H1 (cell line): ENCODE results near the gene SCN10A. TPM values are rescaled to one million over a fixed set of nuclear protein-coding genes. Genes with fewer than 3 reads are reported as not detected.

Experiments
- CTCF ChIA-PET: fragments of 300-600 bp; sonication (Branson Sonifier 250); formaldehyde crosslinking; loops from one replicate; lab custom pipeline; 2021; ENCODE audit not compliant: partially characterized antibody; lab: Charles Lee
- POLR2A ChIA-PET: fragments of 300-600 bp; sonication (Branson Sonifier 250); formaldehyde crosslinking; loops from one replicate; lab custom pipeline; 2021; ENCODE audit warnings: inconsistent platforms; ENCODE audit not compliant: partially characterized antibody; lab: Charles Lee
- DNase-seq, 2 experiments: peaks; one replicate each; pipeline versions ENCODE4 v3.0.0 to v3.0.0-alpha.2; 2010 to 2022; ENCODE audit warnings: low spot score in 2 of 2, low read depth in 1 of 2, mixed read lengths in 1 of 2
- FAIRE-seq: peaks from 2 replicates; lab custom pipeline; 2011; peaks lifted over from hg19 to GRCh38; lab: Jason Lieb, UNC
- H2AFZ ChIP-seq: 2 replicates; pipeline ENCODE4 v1.8.1; 2012; ENCODE audit warnings: low read length, inconsistent platforms
- H2AK5ac ChIP-seq: 2 replicates; pipeline ENCODE4 v1.6.1; 2013; ENCODE audit warnings: low read depth, low read length
- H2BK120ac ChIP-seq: replicated peaks from 2 replicates; pipeline ENCODE3; 2013; ENCODE audit warnings: low read depth, low read length, inconsistent platforms
- H2BK12ac ChIP-seq: 2 replicates; pipeline ENCODE4 v1.6.1; 2013; ENCODE audit warnings: low read depth, low read length
- H2BK15ac ChIP-seq: 2 replicates; pipeline ENCODE4 v1.6.1; 2013; ENCODE audit warnings: low read length
- H2BK20ac ChIP-seq: 2 replicates; pipeline ENCODE4 v1.6.1; 2013; ENCODE audit warnings: low read length
- H2BK5ac ChIP-seq: 2 replicates; pipeline ENCODE4 v1.6.1; 2013; ENCODE audit warnings: low read depth, low read length
- H3K14ac ChIP-seq: 2 replicates; pipeline ENCODE4 v1.6.1; 2013; ENCODE audit warnings: inconsistent platforms; ENCODE audit not compliant: insufficient read length
- H3K18ac ChIP-seq: 2 replicates; pipeline ENCODE4 v1.6.1; 2013; ENCODE audit warnings: low read length; ENCODE audit errors: extremely low read depth
- H3K23ac ChIP-seq: 2 replicates; pipeline ENCODE4 v1.6.1; 2013; ENCODE audit warnings: inconsistent platforms; ENCODE audit not compliant: insufficient read length
- H3K23me2 ChIP-seq: 2 replicates; pipeline ENCODE4 v1.6.1; 2013; ENCODE audit warnings: low read depth, low read length
- H3K27ac ChIP-seq: 2 replicates; pipeline ENCODE4 v1.6.1; 2011; ENCODE audit warnings: low read depth, low read length, inconsistent platforms
- H3K27me3 ChIP-seq, 4 experiments: replicated peaks in 1 of 4; 1 replicate in 1 of 4; 2 replicates in 3 of 4; pipeline versions ENCODE4 v1.6.1 to v1.8.1; 2011 to 2013; ENCODE audit warnings: low read length in 3 of 4, mild to moderate bottlenecking in 3 of 4, inconsistent platforms in 2 of 4, mixed read lengths in 2 of 4, moderate library complexity in 1 of 4; ENCODE audit not compliant: control insufficient read depth in 3 of 4, insufficient read depth in 3 of 4; ENCODE audit errors: extremely low read depth in 1 of 4
- H3K36me3 ChIP-seq, 4 experiments: 2 replicates each; pipeline versions ENCODE4 v1.6.1 to v1.8.1; 2011 to 2013; ENCODE audit warnings: mild to moderate bottlenecking in 4 of 4, low read length in 3 of 4, moderate library complexity in 2 of 4, control low read depth in 1 of 4, inconsistent platforms in 1 of 4; ENCODE audit not compliant: insufficient read depth in 4 of 4, control insufficient read depth in 2 of 4
- H3K4ac ChIP-seq: replicated peaks from 2 replicates; pipeline ENCODE3; 2013; ENCODE audit warnings: low read length, low read depth, mixed read lengths, inconsistent platforms; ENCODE audit not compliant: insufficient read length
- H3K4me1 ChIP-seq, 4 experiments: replicated peaks in 1 of 4; 1 replicate in 1 of 4; 2 replicates in 3 of 4; pipeline versions ENCODE4 v1.6.1 to v1.8.1; 2011 to 2013; ENCODE audit warnings: low read length in 3 of 4, inconsistent platforms in 2 of 4, mixed read lengths in 1 of 4; ENCODE audit not compliant: insufficient read depth in 4 of 4, control insufficient read depth in 3 of 4
- H3K4me2 ChIP-seq, 2 experiments: 2 replicates each; pipeline versions ENCODE4 v1.6.1 to v1.8.1; 2011 to 2013; ENCODE audit warnings: low read depth in 2 of 2, low read length in 2 of 2, control low read depth in 1 of 2, inconsistent platforms in 1 of 2, mild to moderate bottlenecking in 1 of 2; ENCODE audit not compliant: insufficient read depth in 1 of 2
- H3K4me3 ChIP-seq, 4 experiments: fragments of 200-600, 300-600 bp in 1 of 4; sonication (generic), shearing (Covaris generic), sonication (Bioruptor Twin) in 1 of 4; 2 replicates each; pipeline versions ENCODE4 v1.5.1 to v1.8.1; 2011 to 2016; ENCODE audit warnings: low read length in 4 of 4, low read depth in 3 of 4, control low read depth in 2 of 4, inconsistent platforms in 2 of 4, mild to moderate bottlenecking in 2 of 4, mixed read lengths in 1 of 4, moderate library complexity in 1 of 4; ENCODE audit not compliant: insufficient read depth in 2 of 4; ENCODE audit errors: extremely low read depth in 1 of 4
- H3K56ac ChIP-seq: replicated peaks from 2 replicates; pipeline ENCODE3; 2013; ENCODE audit warnings: low read depth, mild to moderate bottlenecking, mixed read lengths, low read length, inconsistent platforms; ENCODE audit not compliant: insufficient read length
- H3K79me1 ChIP-seq: 2 replicates; pipeline ENCODE4 v1.6.1; 2013; ENCODE audit warnings: low read depth, low read length, control low read depth
- H3K79me2 ChIP-seq, 2 experiments: 2 replicates each; pipeline versions ENCODE4 v1.6.1 to v1.8.1; 2012 to 2013; ENCODE audit warnings: low read length in 2 of 2, mild to moderate bottlenecking in 2 of 2, inconsistent platforms in 1 of 2; ENCODE audit not compliant: insufficient read depth in 2 of 2, control insufficient read depth in 1 of 2
- H3K9ac ChIP-seq, 4 experiments: replicated peaks in 1 of 4; 1 replicate in 1 of 4; 2 replicates in 3 of 4; pipeline versions ENCODE4 v1.6.1 to v1.8.1; 2011 to 2013; ENCODE audit warnings: low read depth in 3 of 4, low read length in 3 of 4, control low read depth in 2 of 4, mild to moderate bottlenecking in 2 of 4, moderate library complexity in 2 of 4, inconsistent platforms in 1 of 4; ENCODE audit errors: extremely low read depth in 1 of 4
- H3K9me3 ChIP-seq, 2 experiments: 2 replicates each; pipeline versions ENCODE4 v1.6.1 to v1.8.1; 2012 to 2013; ENCODE audit warnings: mild to moderate bottlenecking in 2 of 2, moderate library complexity in 2 of 2, control low read depth in 1 of 2, inconsistent platforms in 1 of 2, low read depth in 1 of 2, low read length in 1 of 2, mixed read lengths in 1 of 2; ENCODE audit not compliant: insufficient read depth in 2 of 2
- H4K20me1 ChIP-seq, 2 experiments: replicated peaks in 1 of 2; 2 replicates each; pipeline versions ENCODE3 to v1.8.1; 2011 to 2013; ENCODE audit warnings: inconsistent platforms in 2 of 2, low read length in 2 of 2, mild to moderate bottlenecking in 1 of 2; ENCODE audit not compliant: insufficient read depth in 2 of 2, control insufficient read depth in 1 of 2
- H4K5ac ChIP-seq: 2 replicates; pipeline ENCODE4 v1.6.1; 2013; ENCODE audit warnings: low read length, low read depth, mixed read lengths, inconsistent platforms; ENCODE audit not compliant: insufficient read length
- H4K8ac ChIP-seq: 2 replicates; pipeline ENCODE4 v1.8.0; 2013; ENCODE audit warnings: mild to moderate bottlenecking, moderate library complexity, low read length, inconsistent platforms; ENCODE audit not compliant: insufficient read depth; ENCODE audit errors: extremely low read depth
- H4K91ac ChIP-seq: replicated peaks from 2 replicates; pipeline ENCODE3; 2013; ENCODE audit warnings: low read length, mixed read lengths, inconsistent platforms; ENCODE audit not compliant: insufficient read length
- ASH2L ChIP-seq: fragments of 200-600, 300-600 bp; sonication (generic); IDR thresholded peaks from one replicate; pipeline ENCODE4 v1.7.1; 2017; ENCODE audit warnings: low read length
- ATF2 ChIP-seq: IDR thresholded peaks from 2 replicates; pipeline ENCODE4 v1.6.1; 2012; ENCODE audit warnings: low read length, inconsistent platforms
- BRCA1 ChIP-seq: IDR thresholded peaks from 2 replicates; pipeline ENCODE4 v1.6.1; 2012; ENCODE audit warnings: low read depth, low read length, improper control_type of control experiment
- CBX8 ChIP-seq: fragments of 300-800, 300-1000 bp; sonication (generic); IDR thresholded peaks from 2 replicates; pipeline ENCODE4 v1.7.1; 2016; ENCODE audit warnings: low read depth, low read length, borderline replicate concordance
- FOSL1 ChIP-seq: IDR thresholded peaks from 2 replicates; pipeline ENCODE4 v1.6.1; 2011; ENCODE audit warnings: mild to moderate bottlenecking, low read depth, low read length, moderate library complexity; ENCODE audit not compliant: insufficient read depth
- GTF2F1 ChIP-seq: IDR thresholded peaks from 2 replicates; pipeline ENCODE4 v1.6.1; 2012; ENCODE audit warnings: low read depth, low read length, improper control_type of control experiment, borderline replicate concordance
- HDAC6 ChIP-seq: IDR thresholded peaks from one replicate; pipeline ENCODE4 v1.7.1; 2012; ENCODE audit warnings: low read depth, mild to moderate bottlenecking, inconsistent platforms, low read length, moderate library complexity
- KDM1A ChIP-seq: fragments of 200-600, 300-600 bp; sonication (generic); IDR thresholded peaks from 2 replicates; pipeline ENCODE4 v1.7.1; 2016; ENCODE audit warnings: mild to moderate bottlenecking, low read length, borderline replicate concordance
- RAD21 ChIP-seq, 2 experiments: IDR thresholded peaks in 1 of 2; conservative IDR thresholded peaks in 1 of 2; 2 replicates each; pipeline ENCODE4 v1.6.1; 2011; ENCODE audit warnings: low read depth in 2 of 2, low read length in 2 of 2, improper control_type of control experiment in 1 of 2, inconsistent platforms in 1 of 2, mild to moderate bottlenecking in 1 of 2, moderate library complexity in 1 of 2
- SAP30 ChIP-seq: fragments of 300-600 bp; sonication (generic); IDR thresholded peaks from 2 replicates; pipeline ENCODE4 v1.7.1; 2012; ENCODE audit warnings: low read length, moderate library complexity, mild to moderate bottlenecking, inconsistent platforms; ENCODE audit not compliant: insufficient read depth, insufficient replicate concordance
- SP1 ChIP-seq: IDR thresholded peaks from 2 replicates; pipeline ENCODE4 v1.6.1; 2011; ENCODE audit warnings: low read depth, low read length
- SP4 ChIP-seq: IDR thresholded peaks from 2 replicates; pipeline ENCODE4 v1.6.1; 2012; ENCODE audit warnings: low read length, inconsistent platforms
- TBP ChIP-seq: IDR thresholded peaks from 2 replicates; pipeline ENCODE4 v1.6.1; 2011; ENCODE audit warnings: low read depth, low read length, improper control_type of control experiment
- polyA plus RNA-seq, 7 experiments: library from polyadenylated mRNA; depleted of rRNA in 3 of 7; stranded (reverse) in 5 of 7; unstranded in 2 of 7; fragments of >200 nt in 5 of 7; fragments of 200-250 nt in 2 of 7; gene quantifications; 1 replicate in 5 of 7; 2 replicates in 1 of 7; 4 replicates in 1 of 7; pipeline versions ENCODE4 v1.2.1 to v1.2.3, GENCODE V29; 2011 to 2013; ENCODE audit warnings: missing spikeins in 2 of 7, mixed read lengths in 2 of 7
- total RNA-seq: library from RNA; stranded (reverse); fragmentation: NEBNext Ultra II Directional; extraction: Animal tissue kit (Norgen Biotek cat#: 25700); gene quantifications from 2 replicates; pipeline ENCODE4 v1.2.1, GENCODE V29; 2021

Gene SCN10A
- total and polyA plus RNA-seq, 2 of the 8 experiments (the other 6 are each of a cell fraction or from before 2014, with no cell fraction given) = not detected

- Histone ChIP-seq H2AK5ac (no peak overlapping the region), H3K79me1 (no peaks in the 10 kb centered on the region), H3K27ac (no peak overlapping the region), H4K8ac (no peak overlapping the region), H2BK12ac (no peak overlapping the region), H2BK120ac (no peak overlapping the region), H3K4ac (no peak overlapping the region), H4K91ac (no peak overlapping the region), H3K9me3 (no peaks in the 10 kb centered on the region), H2AFZ (no peak overlapping the region), H3K36me3 (no peaks in the 10 kb centered on the region), H3K23me2 (no peaks in the 10 kb centered on the region), H3K4me3 (no peak overlapping the region), H3K79me2 (no peaks in the 10 kb centered on the region), H3K9ac (no peak overlapping the region), H3K56ac (no peak overlapping the region), H3K23ac (no peak overlapping the region), H2BK15ac (no peak overlapping the region), H3K4me1 (no peaks in the 10 kb centered on the region), H3K14ac (no peak overlapping the region), H3K4me2 (no peak overlapping the region), H4K20me1 (no peaks in the 10 kb centered on the region), H3K27me3 (no peaks in the 10 kb centered on the region), H4K5ac (no peak overlapping the region), H2BK20ac (no peak overlapping the region), H3K18ac (no peak overlapping the region), H2BK5ac (no peak overlapping the region)
- POLR2A ChIA-PET = interaction anchor here (1.3 kb wide), 1 partner anchor 9 kb away, joined by 4 read pairs; no protein-coding TSS in a partner anchor
- DNase-seq (no peak), FAIRE-seq (no peak)
- CTCF ChIA-PET = interaction anchor here (0.8 to 10.3 kb wide), 3 partner anchors 8 to 269 kb away, joined by 3 to 80 read pairs (median 3); no protein-coding TSS in a partner anchor
- TF ChIP-seq SP4 (no peak), SAP30 (no peak), SP1 (no peak), GTF2F1 (no peak), HDAC6 (no peak), TBP (no peak), FOSL1 (no peak), KDM1A (no peak), BRCA1 (no peak), RAD21 (IDR thresholded peaks at IDR 0.05 in 1 of 2, conservative IDR thresholded peaks at IDR 0.05 in 1 of 2; ENCODE audit: low read depth in 2 of 2, low read length in 2 of 2) (no peak), ASH2L (no peak), CBX8 (no peak), ATF2 (no peak)
Measured at GRCh38 chr3:38730281-38730680, 85.7 kb downstream of the SCN10A start.
